ENCODE measurements around the gene SLFN12L.

The SLFN12L gene

DNA sequence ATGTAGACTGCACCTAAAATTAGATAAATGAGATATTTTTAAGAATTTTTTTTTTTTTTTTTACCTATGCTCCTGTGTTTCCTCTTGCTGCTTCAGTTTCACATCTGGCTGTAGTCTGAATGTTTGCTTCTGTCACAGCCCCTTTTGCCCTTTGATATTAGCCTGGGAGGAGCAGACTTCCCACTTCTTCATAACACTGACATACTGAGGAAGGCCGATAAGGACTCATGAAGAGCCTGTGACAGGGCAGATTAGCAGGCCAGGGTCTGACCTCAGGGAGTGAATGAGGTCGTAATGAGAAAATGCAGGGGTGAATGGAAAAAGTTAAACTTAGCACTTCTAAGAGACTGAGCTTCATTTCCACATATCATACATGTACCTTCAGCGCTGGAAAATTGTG lies 23.2 kb upstream of the SLFN12L start, which contains the start of gene SLFN14:
TSS of gene SLFN14 (minus strand) at position 117 of the 400 bp plus-strand sequence. CDS start 2,757 bp downstream, outside the sequence.
- Histone ChIP-seq H3K27me3 (ENCODE audit: control insufficient read depth, insufficient read depth, low read length) (peaks cover 21% of the 10 kb centered on the region), H3K36me3 (ENCODE audit: control insufficient read depth, low read depth, low read length) (no peaks in the 10 kb centered on the region), H3K4me3 (ENCODE audit: low read length) (no peak within 1 kb of the TSS), H3K4me1 (ENCODE audit: control insufficient read depth, low read depth, low read length) (no peaks in the 10 kb centered on the region), H3K9ac (ENCODE audit: low read length) (no peak within 1 kb of the TSS), H3K9me3 (ENCODE audit: control insufficient read depth, low read depth, low read length) (no peaks in the 10 kb centered on the region), H3K27ac (ENCODE audit: low read length) (no peak within 1 kb of the TSS)

DNA sequence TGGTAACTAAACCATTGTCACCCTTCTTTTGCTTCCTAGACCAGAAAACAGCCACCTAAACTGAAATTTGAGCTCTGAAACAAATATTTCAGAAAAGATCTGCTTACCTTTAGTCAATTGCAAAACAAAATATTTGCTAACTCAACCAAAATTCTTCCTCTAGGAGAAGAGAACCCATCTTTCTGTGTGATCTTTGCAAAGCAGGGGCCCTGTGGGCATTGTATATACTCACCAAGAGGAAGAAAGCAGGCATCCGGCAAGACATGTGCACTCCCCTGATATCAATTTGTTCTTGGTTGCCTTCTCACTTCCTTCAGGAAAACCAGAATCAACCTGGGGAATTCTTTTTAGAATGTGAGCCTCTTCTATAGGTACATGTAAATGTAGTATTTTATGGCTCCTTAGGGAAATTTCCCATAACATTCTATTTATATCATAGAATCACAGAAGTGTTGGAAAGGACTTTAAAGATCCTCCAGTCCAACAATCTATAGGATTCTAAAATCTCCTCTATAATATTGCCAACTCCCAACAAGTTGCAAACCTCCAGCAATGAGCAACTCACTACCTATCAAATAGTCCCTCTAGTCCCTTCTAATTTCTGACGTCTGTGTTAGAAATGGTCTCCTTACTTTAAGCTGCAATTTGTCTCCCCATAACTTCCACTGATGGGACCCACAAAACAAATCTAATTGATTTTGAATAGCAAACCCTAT lies 22.2 kb upstream of the SLFN12L start:
- Histone ChIP-seq H3K9me3 (ENCODE audit: control insufficient read depth, low read depth, low read length) (no peaks in the 10 kb centered on the region), H3K9ac (ENCODE audit: low read length) (no peak overlapping the region), H3K27ac (ENCODE audit: low read length) (no peak overlapping the region), H3K4me1 (ENCODE audit: control insufficient read depth, low read depth, low read length) (no peaks in the 10 kb centered on the region), H3K36me3 (ENCODE audit: control insufficient read depth, low read depth, low read length) (no peaks in the 10 kb centered on the region), H3K4me3 (ENCODE audit: low read length) (no peak overlapping the region), H3K27me3 (ENCODE audit: control insufficient read depth, insufficient read depth, low read length) (peaks cover 11% of the 10 kb centered on the region)

DNA sequence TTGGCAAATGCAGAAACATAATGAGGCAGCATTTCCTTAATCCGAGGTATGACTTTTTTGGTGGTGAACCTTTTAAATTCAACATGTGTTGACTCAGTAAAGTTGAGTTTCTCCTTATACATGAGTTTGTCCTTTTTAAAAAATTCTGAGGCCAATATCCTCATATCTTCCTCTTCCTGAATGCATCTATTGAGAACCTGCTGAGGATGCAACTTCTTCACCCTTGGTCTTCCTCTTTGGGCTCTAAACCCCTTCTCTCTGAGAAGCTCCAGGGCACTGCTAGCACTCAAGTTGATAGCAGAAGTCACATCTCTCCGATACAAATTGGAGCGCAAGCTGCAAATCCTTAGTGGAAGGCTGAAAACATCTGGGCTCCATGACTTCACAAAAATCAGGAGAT lies 19.9 kb upstream of the SLFN12L start:
- no peaks in the 10 kb centered on the region for H3K36me3 ChIP-seq (ENCODE audit: control insufficient read depth, low read depth, low read length)
- H3K27ac ChIP-seq (ENCODE audit: low read length) = no peak overlapping the region
- H3K4me3 ChIP-seq (ENCODE audit: low read length) = no peak overlapping the region
- H3K4me1 ChIP-seq (ENCODE audit: control insufficient read depth, low read depth, low read length) = no peaks in the 10 kb centered on the region
- no peaks in the 10 kb centered on the region for H3K27me3 ChIP-seq (ENCODE audit: control insufficient read depth, insufficient read depth, low read length)
- H3K9ac ChIP-seq (ENCODE audit: low read length) = no peak overlapping the region
- H3K9me3 ChIP-seq (ENCODE audit: control insufficient read depth, low read depth, low read length) = no peaks in the 10 kb centered on the region

DNA sequence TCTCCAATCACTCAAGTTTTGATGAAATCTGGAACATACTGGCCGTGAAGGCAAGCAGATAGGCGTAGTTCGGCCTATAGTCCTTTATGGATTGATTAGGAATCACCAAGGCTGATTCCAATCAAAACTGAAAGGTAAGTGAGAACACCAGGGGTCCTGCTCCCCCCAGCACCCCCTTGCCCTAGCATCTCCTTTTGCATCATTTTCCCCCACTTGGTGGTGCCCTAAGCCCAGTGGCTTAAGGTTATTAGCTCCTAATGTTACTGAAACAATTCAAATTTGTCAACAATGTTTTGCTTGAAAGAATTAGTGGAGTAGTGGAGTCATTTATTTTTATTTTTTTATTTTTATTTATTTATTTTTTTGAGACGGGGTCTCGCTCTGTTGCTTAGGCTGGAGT lies 18.2 kb upstream of the SLFN12L start:
- Histone ChIP-seq H3K27me3 (ENCODE audit: control insufficient read depth, insufficient read depth, low read length) (no peaks in the 10 kb centered on the region), H3K4me1 (ENCODE audit: control insufficient read depth, low read depth, low read length) (no peaks in the 10 kb centered on the region), H3K9me3 (ENCODE audit: control insufficient read depth, low read depth, low read length) (no peaks in the 10 kb centered on the region), H3K4me3 (ENCODE audit: low read length) (no peak overlapping the region), H3K27ac (ENCODE audit: low read length) (no peak overlapping the region), H3K36me3 (ENCODE audit: control insufficient read depth, low read depth, low read length) (no peaks in the 10 kb centered on the region), H3K9ac (ENCODE audit: low read length) (no peak overlapping the region)

DNA sequence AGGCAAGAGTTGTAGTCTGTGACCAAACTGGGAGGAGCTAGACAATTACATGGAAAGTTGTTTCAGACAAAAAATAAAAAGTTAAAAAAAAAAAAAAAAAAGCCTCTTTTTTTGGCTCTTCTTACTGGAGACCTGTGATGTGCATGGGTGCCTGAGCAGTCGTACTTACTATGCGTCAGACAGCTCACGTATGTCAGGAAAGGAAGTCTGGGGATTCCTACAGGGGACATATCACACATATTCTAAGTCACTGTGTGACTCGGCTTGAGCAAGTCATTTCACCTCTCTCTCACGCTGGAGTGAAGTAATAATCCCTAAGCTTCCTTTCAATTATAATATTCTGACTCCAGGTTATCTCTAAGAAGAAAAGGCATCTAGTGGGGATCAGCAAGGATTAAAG lies 17.2 kb upstream of the SLFN12L start:
- no peaks in the 10 kb centered on the region for H3K27me3 ChIP-seq (ENCODE audit: control insufficient read depth, insufficient read depth, low read length)

DNA sequence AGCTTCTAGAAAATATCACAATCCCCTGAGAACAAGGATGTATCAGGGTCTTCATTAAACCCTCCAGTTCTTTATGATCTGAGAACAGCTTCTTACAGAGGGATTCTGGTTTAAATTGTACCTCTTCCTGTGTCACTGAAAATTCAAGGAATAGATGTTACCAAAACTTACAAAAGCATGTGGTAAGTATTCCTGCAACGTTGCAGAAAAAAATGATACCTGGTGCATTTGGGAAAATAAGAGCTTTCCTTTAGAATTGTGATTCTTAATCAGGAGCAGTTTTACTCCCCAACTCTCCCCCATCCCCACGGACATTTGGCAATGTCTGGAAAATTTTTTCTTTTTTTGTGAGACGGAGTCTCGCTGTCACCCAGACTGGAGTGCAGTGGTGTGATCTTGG lies 15.8 kb upstream of the SLFN12L start:
- Histone ChIP-seq H3K4me1 (ENCODE audit: control insufficient read depth, low read depth, low read length) (no peaks in the 10 kb centered on the region), H3K36me3 (ENCODE audit: control insufficient read depth, low read depth, low read length) (no peaks in the 10 kb centered on the region), H3K27me3 (ENCODE audit: control insufficient read depth, insufficient read depth, low read length) (no peaks in the 10 kb centered on the region), H3K27ac (ENCODE audit: low read length) (no peak overlapping the region), H3K4me3 (ENCODE audit: low read length) (no peak overlapping the region), H3K9me3 (ENCODE audit: control insufficient read depth, low read depth, low read length) (no peaks in the 10 kb centered on the region), H3K9ac (ENCODE audit: low read length) (no peak overlapping the region)

More for the DNA sequence above, 17.2 kb upstream of the SLFN12L start:
- Histone ChIP-seq H3K9me3 (ENCODE audit: control insufficient read depth, low read depth, low read length) (no peaks in the 10 kb centered on the region), H3K27ac (ENCODE audit: low read length) (no peak overlapping the region), H3K4me3 (ENCODE audit: low read length) (no peak overlapping the region), H3K36me3 (ENCODE audit: control insufficient read depth, low read depth, low read length) (no peaks in the 10 kb centered on the region), H3K4me1 (ENCODE audit: control insufficient read depth, low read depth, low read length) (no peaks in the 10 kb centered on the region), H3K9ac (ENCODE audit: low read length) (no peak overlapping the region)

DNA sequence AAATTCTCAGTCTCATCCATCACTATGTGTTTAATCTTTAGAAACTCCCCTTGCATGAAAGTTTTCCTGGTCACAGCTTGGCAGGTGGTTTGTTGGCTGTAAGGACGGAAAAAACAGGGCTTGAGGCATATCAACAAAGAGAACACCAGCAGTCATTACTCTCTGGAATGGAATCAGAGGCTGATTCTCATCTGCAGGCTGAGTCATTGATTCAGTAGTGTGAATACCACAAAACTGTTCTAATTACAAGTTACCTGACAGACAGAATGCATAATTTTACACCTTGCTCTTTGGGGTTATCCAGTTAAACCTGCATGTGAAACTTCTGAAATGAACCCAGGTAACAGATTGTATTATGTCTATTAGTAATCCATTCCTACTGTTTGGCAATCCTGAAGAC lies 11.5 kb upstream of the SLFN12L start:
- Histone ChIP-seq H3K4me3 (ENCODE audit: low read length) (no peak overlapping the region), H3K27ac (ENCODE audit: low read length) (no peak overlapping the region), H3K9ac (ENCODE audit: low read length) (no peak overlapping the region), H3K4me1 (ENCODE audit: control insufficient read depth, low read depth, low read length) (no peaks in the 10 kb centered on the region), H3K27me3 (ENCODE audit: control insufficient read depth, insufficient read depth, low read length) (no peaks in the 10 kb centered on the region), H3K9me3 (ENCODE audit: control insufficient read depth, low read depth, low read length) (no peaks in the 10 kb centered on the region), H3K36me3 (ENCODE audit: control insufficient read depth, low read depth, low read length) (no peaks in the 10 kb centered on the region)

DNA sequence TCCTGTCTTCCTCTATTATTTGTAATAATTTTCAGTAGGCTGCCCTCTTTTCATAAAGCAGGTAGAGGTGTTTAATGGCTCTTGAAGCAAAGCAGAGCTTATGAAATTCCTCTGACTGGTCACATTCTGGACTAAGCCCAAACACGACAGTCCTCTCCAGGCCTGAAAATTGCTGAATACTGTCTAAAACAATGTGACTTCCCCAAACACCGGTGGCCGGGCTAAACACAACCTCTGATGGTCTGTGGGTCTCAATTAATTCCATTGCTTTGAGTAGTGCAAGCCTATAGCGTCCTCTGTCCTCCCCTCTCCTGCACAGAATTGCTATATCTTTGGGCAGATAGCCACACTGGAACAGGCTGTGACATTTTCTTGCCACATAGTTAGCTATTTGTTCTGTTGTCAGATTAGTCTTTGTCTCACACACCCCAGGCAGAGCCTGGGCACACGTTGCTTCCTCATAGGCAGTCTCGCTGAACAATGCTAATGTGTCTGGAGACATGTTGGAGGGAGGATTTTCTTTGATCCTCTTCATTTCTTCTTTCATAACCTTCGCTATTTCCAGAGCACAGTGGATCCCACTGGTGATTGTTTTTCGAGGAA lies 10.8 kb upstream of the SLFN12L start:
- Histone ChIP-seq H3K9me3 (ENCODE audit: control insufficient read depth, low read depth, low read length) (no peaks in the 10 kb centered on the region), H3K27me3 (ENCODE audit: control insufficient read depth, insufficient read depth, low read length) (no peaks in the 10 kb centered on the region), H3K9ac (ENCODE audit: low read length) (no peak overlapping the region), H3K36me3 (ENCODE audit: control insufficient read depth, low read depth, low read length) (no peaks in the 10 kb centered on the region), H3K4me3 (ENCODE audit: low read length) (no peak overlapping the region), H3K4me1 (ENCODE audit: control insufficient read depth, low read depth, low read length) (no peaks in the 10 kb centered on the region), H3K27ac (ENCODE audit: low read length) (no peak overlapping the region)

DNA sequence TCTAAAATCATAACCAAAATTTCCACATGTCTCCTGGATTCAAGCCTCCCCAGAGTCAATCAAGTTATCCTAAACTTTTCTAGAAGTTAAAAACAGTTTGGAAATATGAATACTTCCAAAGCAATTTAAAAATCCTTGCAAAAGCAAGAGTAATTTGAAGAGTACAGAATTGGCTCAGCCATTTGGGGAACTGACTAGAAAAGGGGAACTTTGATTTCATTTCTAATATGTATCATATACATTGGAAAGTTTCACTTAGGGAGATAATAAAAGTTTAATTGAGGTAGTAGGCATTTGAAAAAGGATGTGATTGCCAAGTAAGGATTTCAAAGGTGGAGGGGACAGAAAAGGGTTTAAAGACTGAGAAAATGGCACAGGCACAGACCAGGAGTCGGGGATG lies 9.0 kb upstream of the SLFN12L start:
- Histone ChIP-seq H3K36me3 (ENCODE audit: control insufficient read depth, low read depth, low read length) (no peaks in the 10 kb centered on the region), H3K9ac (ENCODE audit: low read length) (no peak overlapping the region), H3K4me3 (ENCODE audit: low read length) (no peak overlapping the region), H3K9me3 (ENCODE audit: control insufficient read depth, low read depth, low read length) (no peaks in the 10 kb centered on the region), H3K27me3 (ENCODE audit: control insufficient read depth, insufficient read depth, low read length) (no peaks in the 10 kb centered on the region), H3K4me1 (ENCODE audit: control insufficient read depth, low read depth, low read length) (no peaks in the 10 kb centered on the region), H3K27ac (ENCODE audit: low read length) (no peak overlapping the region)

DNA sequence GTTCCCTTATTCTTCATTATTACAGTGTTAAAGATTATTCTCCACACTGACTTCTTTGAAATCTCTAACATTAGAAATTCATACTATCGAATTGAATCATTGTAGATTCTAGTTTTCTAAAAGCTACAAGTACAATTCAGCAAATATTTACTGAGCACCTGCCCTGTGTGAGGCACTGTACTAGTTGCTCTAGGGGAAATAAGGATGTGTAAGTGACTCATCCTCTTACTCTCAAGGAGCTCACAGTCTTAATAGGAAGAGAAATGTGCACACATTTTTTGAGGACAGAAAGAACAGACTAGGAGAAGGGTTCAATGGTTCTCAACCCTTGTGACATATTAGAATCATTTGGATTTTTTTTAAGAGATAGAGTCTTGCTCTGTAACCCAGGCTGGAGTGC lies 7.7 kb upstream of the SLFN12L start:
- no peaks in the 10 kb centered on the region for H3K27me3 ChIP-seq (ENCODE audit: control insufficient read depth, insufficient read depth, low read length)
- H3K9ac ChIP-seq (ENCODE audit: low read length) = no peak overlapping the region
- H3K27ac ChIP-seq (ENCODE audit: low read length) = no peak overlapping the region
- no peaks in the 10 kb centered on the region for H3K9me3 ChIP-seq (ENCODE audit: control insufficient read depth, low read depth, low read length)
- no peak overlapping the region for H3K4me3 ChIP-seq (ENCODE audit: low read length)
- no peaks in the 10 kb centered on the region for H3K36me3 ChIP-seq (ENCODE audit: control insufficient read depth, low read depth, low read length)
- no peaks in the 10 kb centered on the region for H3K4me1 ChIP-seq (ENCODE audit: control insufficient read depth, low read depth, low read length)

DNA sequence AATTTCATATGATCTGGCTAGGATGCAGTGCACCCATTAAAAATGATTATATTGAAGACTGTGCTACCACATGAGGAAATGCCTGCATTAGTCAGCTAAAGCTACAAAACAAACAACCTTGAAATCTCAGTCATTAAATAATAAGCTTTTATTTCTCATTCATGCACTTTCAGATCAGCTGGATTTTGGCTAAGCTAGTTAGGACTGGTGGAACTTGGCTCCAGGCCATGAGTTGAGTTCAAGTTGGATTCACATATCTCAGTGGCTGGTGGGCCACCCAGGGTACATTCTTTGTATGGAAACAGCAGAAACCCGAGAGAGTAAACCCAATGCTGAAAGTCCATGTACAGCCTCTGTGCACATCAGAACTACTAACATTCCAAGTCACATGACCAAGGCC lies 6.4 kb upstream of the SLFN12L start:
- no peaks in the 10 kb centered on the region for H3K27me3 ChIP-seq (ENCODE audit: control insufficient read depth, insufficient read depth, low read length)
- H3K27ac ChIP-seq (ENCODE audit: low read length) = no peak overlapping the region
- no peak overlapping the region for H3K9ac ChIP-seq (ENCODE audit: low read length)
- no peaks in the 10 kb centered on the region for H3K36me3 ChIP-seq (ENCODE audit: control insufficient read depth, low read depth, low read length)
- no peak overlapping the region for H3K4me3 ChIP-seq (ENCODE audit: low read length)
- no peaks in the 10 kb centered on the region for H3K9me3 ChIP-seq (ENCODE audit: control insufficient read depth, low read depth, low read length)
- no peaks in the 10 kb centered on the region for H3K4me1 ChIP-seq (ENCODE audit: control insufficient read depth, low read depth, low read length)

DNA sequence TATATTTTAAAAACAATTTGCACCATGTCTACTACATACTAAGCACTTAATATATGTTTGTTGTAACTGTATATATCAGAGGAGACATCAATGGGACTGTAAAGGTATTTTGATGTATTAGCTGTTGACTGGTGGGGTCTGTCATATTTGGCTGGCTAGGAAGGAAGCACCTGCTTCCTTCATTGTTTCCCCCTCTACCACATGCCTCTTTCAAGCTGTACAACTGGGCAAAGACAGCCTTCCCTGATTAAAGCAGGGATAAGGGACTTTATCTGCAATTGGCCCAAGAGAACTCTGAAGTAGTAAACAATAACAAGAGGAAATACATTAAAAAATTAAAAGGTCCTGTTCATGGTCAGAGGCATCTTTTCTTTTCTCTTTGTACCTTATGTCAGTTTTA lies 5.5 kb upstream of the SLFN12L start:
- Histone ChIP-seq H3K4me1 (ENCODE audit: control insufficient read depth, low read depth, low read length) (no peaks in the 10 kb centered on the region), H3K4me3 (ENCODE audit: low read length) (no peak overlapping the region), H3K9ac (ENCODE audit: low read length) (no peak overlapping the region), H3K27ac (ENCODE audit: low read length) (no peak overlapping the region), H3K9me3 (ENCODE audit: control insufficient read depth, low read depth, low read length) (no peaks in the 10 kb centered on the region), H3K27me3 (ENCODE audit: control insufficient read depth, insufficient read depth, low read length) (no peaks in the 10 kb centered on the region), H3K36me3 (ENCODE audit: control insufficient read depth, low read depth, low read length) (no peaks in the 10 kb centered on the region)
